GM23338 (cell line): Measurements from ENCODE around the gene SMPDL3B. TPM values are rescaled to one million over a fixed set of nuclear protein-coding genes. Genes with fewer than 3 reads are reported as not detected.

ENCODE experiments used
- ATAC-seq: fragments of 200-7000 bp; cut with Tn5 transposase; 3 replicates; pipeline ENCODE4 v1.9.1; 2020
- DNase-seq: peaks from one replicate; pipeline ENCODE4 v3.0.0-alpha.2; 2015; ENCODE audit warnings: low spot score
- H2AFZ ChIP-seq: fragments of 200-600 bp; sonication (generic); 2 replicates; pipeline ENCODE4 v1.8.0; 2016; ENCODE audit warnings: antibody characterized with exemption, mild to moderate bottlenecking, moderate library complexity
- H3F3A ChIP-seq: fragments of 200-600 bp; sonication (generic); replicated peaks from 2 replicates; pipeline ENCODE4 v1.8.0; 2017; ENCODE audit warnings: antibody characterized with exemption, mixed run types, low read depth
- H3K27ac ChIP-seq: fragments of 200-600 bp; sonication (generic); 2 replicates; pipeline ENCODE4 v1.6.1; 2016; ENCODE audit warnings: low read depth
- H3K27me3 ChIP-seq: fragments of 200-600 bp; sonication (generic); 2 replicates; pipeline ENCODE4 v1.8.0; 2016; ENCODE audit warnings: mild to moderate bottlenecking, mixed run types, moderate library complexity; ENCODE audit not compliant: insufficient read depth
- H3K36me3 ChIP-seq: fragments of 200-600 bp; sonication (generic); 2 replicates; pipeline ENCODE4 v1.8.0; 2016; ENCODE audit warnings: mild to moderate bottlenecking; ENCODE audit not compliant: insufficient read depth
- H3K4me1 ChIP-seq: fragments of 200-600 bp; sonication (generic); 2 replicates; pipeline ENCODE4 v1.8.0; 2016; ENCODE audit warnings: mild to moderate bottlenecking, moderate library complexity; ENCODE audit not compliant: insufficient read depth
- H3K4me2 ChIP-seq: fragments of 200-600 bp; sonication (generic); 2 replicates; pipeline ENCODE4 v1.7.1; 2017; ENCODE audit warnings: mixed run types
- H3K4me3 ChIP-seq: fragments of 200-600 bp; sonication (generic); 2 replicates; pipeline ENCODE4 v1.6.1; 2016; ENCODE audit warnings: mixed run types
- H3K79me2 ChIP-seq: fragments of 200-600 bp; sonication (generic); replicated peaks from 2 replicates; pipeline ENCODE4 v1.8.0; 2017; ENCODE audit warnings: mild to moderate bottlenecking; ENCODE audit not compliant: insufficient read depth
- H3K9me2 ChIP-seq: fragments of 200-600 bp; sonication (generic); 2 replicates; pipeline ENCODE4 v1.8.0; 2017; ENCODE audit not compliant: insufficient read depth
- H4K20me1 ChIP-seq: fragments of 200-600 bp; sonication (generic); replicated peaks from 2 replicates; pipeline ENCODE4 v1.8.0; 2017; ENCODE audit warnings: mild to moderate bottlenecking; ENCODE audit not compliant: insufficient read depth
- H3K27ac Mint-ChIP-seq: 2 replicates; pipeline ENCODE4 v1.8.0; 2020; ENCODE audit warnings: inconsistent platforms, mild to moderate bottlenecking, moderate library complexity, mixed read lengths
- H3K27me3 Mint-ChIP-seq: 3 replicates; pipeline ENCODE4 v1.8.0; 2022; ENCODE audit warnings: low read depth, mild to moderate bottlenecking, moderate library complexity, mixed read lengths, inconsistent platforms; ENCODE audit not compliant: insufficient read depth, poor library complexity
- H3K36me3 Mint-ChIP-seq: 3 replicates; pipeline ENCODE4 v1.8.0; 2021; ENCODE audit warnings: low read depth, mild to moderate bottlenecking, inconsistent platforms, moderate library complexity, mixed read lengths
- H3K4me1 Mint-ChIP-seq: 3 replicates; pipeline ENCODE4 v1.8.0; 2020; ENCODE audit warnings: mild to moderate bottlenecking, inconsistent platforms, mixed read lengths
- H3K4me3 Mint-ChIP-seq: 3 replicates; pipeline ENCODE4 v1.8.0; 2021; ENCODE audit warnings: moderate library complexity, mild to moderate bottlenecking, inconsistent platforms, mixed read lengths
- H3K9me3 Mint-ChIP-seq: 3 replicates; pipeline ENCODE4 v1.8.0; 2020; ENCODE audit warnings: moderate library complexity, mild to moderate bottlenecking, inconsistent platforms, mixed read lengths
- ETS1 ChIP-seq: IDR thresholded peaks from 2 replicates; pipeline ENCODE4 v1.6.1; 2016; ENCODE audit warnings: antibody characterized with exemption
- EZH2 ChIP-seq: fragments of 200-600 bp; sonication (generic); IDR thresholded peaks from one replicate; pipeline ENCODE4 v1.8.0; 2017; ENCODE audit warnings: antibody characterized with exemption, mild to moderate bottlenecking, low read depth; ENCODE audit not compliant: unreplicated experiment
- JUNB ChIP-seq: IDR thresholded peaks from one replicate; pipeline ENCODE4 v1.6.1; 2016; ENCODE audit warnings: antibody characterized with exemption; ENCODE audit not compliant: unreplicated experiment
- NANOG ChIP-seq: IDR thresholded peaks from 2 replicates; pipeline ENCODE4 v1.6.1; 2016; ENCODE audit warnings: antibody characterized with exemption, borderline replicate concordance
- POLR2AphosphoS5 ChIP-seq: IDR thresholded peaks from 2 replicates; pipeline ENCODE4 v1.6.1; 2016; ENCODE audit warnings: antibody characterized with exemption, low read depth
- ZNF114 ChIP-seq: fragments of 250-450 bp; sonication (Bioruptor Pico); IDR thresholded peaks from 2 replicates; pipeline ENCODE4 v1.5.0; 2020; ENCODE audit warnings: mild to moderate bottlenecking, moderate library complexity
- ZNF331 ChIP-seq: fragments of 250-450 bp; sonication (Bioruptor Pico); IDR thresholded peaks from 2 replicates; pipeline ENCODE4 v1.5.0; 2020; ENCODE audit warnings: low read depth, mild to moderate bottlenecking, moderate library complexity
- polyA plus RNA-seq: library from polyadenylated mRNA; unstranded; fragments of >200 nt; fragmentation: Nextera tagmentation; extraction: Ambion mirVana; gene quantifications from 2 replicates; pipeline ENCODE4 v1.2.1, GENCODE V29; 2016
- total RNA-seq: library from RNA; depleted of rRNA; stranded (reverse); fragments of >200 nt; shearing (Covaris generic); gene quantifications from 2 replicates; pipeline ENCODE4 v1.2.3, GENCODE V29; 2014
- TF ChIP-seq, protein P1 (sequence below): IDR thresholded peaks from one replicate; pipeline ENCODE4 v1.6.1; 2018; ENCODE audit warnings: antibody characterized with exemption; ENCODE audit not compliant: unreplicated experiment
- TF ChIP-seq, protein P2 (sequence below), 2 experiments: fragments of 200-600 bp in 1 of 2; sonication (generic) in 1 of 2; conservative IDR thresholded peaks; 2 replicates each; pipeline versions ENCODE4 v1.5.1 to v1.6.1; 2016 to 2017; ENCODE audit warnings: antibody characterized with exemption in 2 of 2, low read depth in 2 of 2, mild to moderate bottlenecking in 2 of 2, moderate library complexity in 1 of 2
- TF ChIP-seq, protein P3 (sequence below): fragments of 250-450 bp; sonication (Bioruptor Pico); IDR thresholded peaks from 2 replicates; pipeline ENCODE4 v1.5.0; 2020; ENCODE audit warnings: mild to moderate bottlenecking, moderate library complexity

Gene SMPDL3B
- total and polyA plus RNA-seq, 2 experiments from 2014 or later: 39.5 to 83.1 TPM

DNA sequence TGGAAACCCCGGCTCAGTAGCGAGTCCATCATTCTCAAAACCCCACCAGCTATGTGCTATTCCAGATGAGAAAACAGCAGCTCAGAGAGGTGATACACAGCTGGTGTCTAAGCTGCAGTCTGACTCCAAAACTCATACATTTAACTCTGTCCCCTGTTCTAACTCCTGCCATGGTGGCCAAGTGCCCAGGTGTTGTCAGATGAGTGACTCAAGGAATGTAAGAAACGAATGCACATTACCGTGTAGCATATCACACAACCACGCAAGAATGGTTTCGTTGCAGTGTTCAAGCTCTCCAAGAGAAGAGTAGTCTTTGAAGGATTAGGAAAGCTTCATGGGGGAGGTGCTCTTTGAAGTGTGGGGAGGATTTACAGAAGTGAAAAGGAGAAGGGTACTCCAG lies 20.3 kb downstream of the SMPDL3B start (continued):
- TF ChIP-seq ETS1 (no peak), ZNF114 (CRISPR knock-in tag) (no peak), JUNB (no peak), EZH2 (no peak), ZNF331 (CRISPR knock-in tag) (no peak), NANOG (no peak)
- TF ChIP-seq, protein P1, sequence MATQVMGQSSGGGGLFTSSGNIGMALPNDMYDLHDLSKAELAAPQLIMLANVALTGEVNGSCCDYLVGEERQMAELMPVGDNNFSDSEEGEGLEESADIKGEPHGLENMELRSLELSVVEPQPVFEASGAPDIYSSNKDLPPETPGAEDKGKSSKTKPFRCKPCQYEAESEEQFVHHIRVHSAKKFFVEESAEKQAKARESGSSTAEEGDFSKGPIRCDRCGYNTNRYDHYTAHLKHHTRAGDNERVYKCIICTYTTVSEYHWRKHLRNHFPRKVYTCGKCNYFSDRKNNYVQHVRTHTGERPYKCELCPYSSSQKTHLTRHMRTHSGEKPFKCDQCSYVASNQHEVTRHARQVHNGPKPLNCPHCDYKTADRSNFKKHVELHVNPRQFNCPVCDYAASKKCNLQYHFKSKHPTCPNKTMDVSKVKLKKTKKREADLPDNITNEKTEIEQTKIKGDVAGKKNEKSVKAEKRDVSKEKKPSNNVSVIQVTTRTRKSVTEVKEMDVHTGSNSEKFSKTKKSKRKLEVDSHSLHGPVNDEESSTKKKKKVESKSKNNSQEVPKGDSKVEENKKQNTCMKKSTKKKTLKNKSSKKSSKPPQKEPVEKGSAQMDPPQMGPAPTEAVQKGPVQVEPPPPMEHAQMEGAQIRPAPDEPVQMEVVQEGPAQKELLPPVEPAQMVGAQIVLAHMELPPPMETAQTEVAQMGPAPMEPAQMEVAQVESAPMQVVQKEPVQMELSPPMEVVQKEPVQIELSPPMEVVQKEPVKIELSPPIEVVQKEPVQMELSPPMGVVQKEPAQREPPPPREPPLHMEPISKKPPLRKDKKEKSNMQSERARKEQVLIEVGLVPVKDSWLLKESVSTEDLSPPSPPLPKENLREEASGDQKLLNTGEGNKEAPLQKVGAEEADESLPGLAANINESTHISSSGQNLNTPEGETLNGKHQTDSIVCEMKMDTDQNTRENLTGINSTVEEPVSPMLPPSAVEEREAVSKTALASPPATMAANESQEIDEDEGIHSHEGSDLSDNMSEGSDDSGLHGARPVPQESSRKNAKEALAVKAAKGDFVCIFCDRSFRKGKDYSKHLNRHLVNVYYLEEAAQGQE: no peak
- TF ChIP-seq, protein P2, sequence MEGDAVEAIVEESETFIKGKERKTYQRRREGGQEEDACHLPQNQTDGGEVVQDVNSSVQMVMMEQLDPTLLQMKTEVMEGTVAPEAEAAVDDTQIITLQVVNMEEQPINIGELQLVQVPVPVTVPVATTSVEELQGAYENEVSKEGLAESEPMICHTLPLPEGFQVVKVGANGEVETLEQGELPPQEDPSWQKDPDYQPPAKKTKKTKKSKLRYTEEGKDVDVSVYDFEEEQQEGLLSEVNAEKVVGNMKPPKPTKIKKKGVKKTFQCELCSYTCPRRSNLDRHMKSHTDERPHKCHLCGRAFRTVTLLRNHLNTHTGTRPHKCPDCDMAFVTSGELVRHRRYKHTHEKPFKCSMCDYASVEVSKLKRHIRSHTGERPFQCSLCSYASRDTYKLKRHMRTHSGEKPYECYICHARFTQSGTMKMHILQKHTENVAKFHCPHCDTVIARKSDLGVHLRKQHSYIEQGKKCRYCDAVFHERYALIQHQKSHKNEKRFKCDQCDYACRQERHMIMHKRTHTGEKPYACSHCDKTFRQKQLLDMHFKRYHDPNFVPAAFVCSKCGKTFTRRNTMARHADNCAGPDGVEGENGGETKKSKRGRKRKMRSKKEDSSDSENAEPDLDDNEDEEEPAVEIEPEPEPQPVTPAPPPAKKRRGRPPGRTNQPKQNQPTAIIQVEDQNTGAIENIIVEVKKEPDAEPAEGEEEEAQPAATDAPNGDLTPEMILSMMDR (conservative IDR thresholded peaks at IDR 0.05; ENCODE audit: low read depth in 2 of 2): no peak

GRCh38 chr1:27956761-27957160 lies 22.0 kb downstream of the SMPDL3B start:
- DNase-seq: no peak
- peaks cover 12% of the 10 kb centered on the region for H3K4me1 Mint-ChIP-seq
- Histone ChIP-seq H2AFZ (no peak overlapping the region), H3K4me1 (peaks cover 17% of the 10 kb centered on the region; the same call in 1 of the 2 replicates), H3K27ac (no peak overlapping the region), H3K4me3 (no peak overlapping the region), H3K79me2 (peaks cover 6% of the 10 kb centered on the region; the same call in 1 of the 2 replicates), H4K20me1 (no peaks in the 10 kb centered on the region; the same call in 1 of the 2 replicates), H3K4me2 (no peak overlapping the region), H3K36me3 (peaks cover 16% of the 10 kb centered on the region), H3K9me2 (no peaks in the 10 kb centered on the region), H3F3A (peaks cover 13% of the 10 kb centered on the region), H3K27me3 (no peaks in the 10 kb centered on the region)
- no peak for ATAC-seq
- H3K9me3 Mint-ChIP-seq: no peaks in the 10 kb centered on the region
- peaks cover 49% of the 10 kb centered on the region for H3K36me3 Mint-ChIP-seq
- H3K27ac Mint-ChIP-seq: no peak overlapping the region; the same call in 1 of the 2 replicates
- H3K4me3 Mint-ChIP-seq: no peak overlapping the region
- H3K27me3 Mint-ChIP-seq: peaks cover 11% of the 10 kb centered on the region
- TF ChIP-seq JUNB (no peak), POLR2AphosphoS5 (no peak), ZNF331 (CRISPR knock-in tag) (no peak)
- TF ChIP-seq, protein P3, sequence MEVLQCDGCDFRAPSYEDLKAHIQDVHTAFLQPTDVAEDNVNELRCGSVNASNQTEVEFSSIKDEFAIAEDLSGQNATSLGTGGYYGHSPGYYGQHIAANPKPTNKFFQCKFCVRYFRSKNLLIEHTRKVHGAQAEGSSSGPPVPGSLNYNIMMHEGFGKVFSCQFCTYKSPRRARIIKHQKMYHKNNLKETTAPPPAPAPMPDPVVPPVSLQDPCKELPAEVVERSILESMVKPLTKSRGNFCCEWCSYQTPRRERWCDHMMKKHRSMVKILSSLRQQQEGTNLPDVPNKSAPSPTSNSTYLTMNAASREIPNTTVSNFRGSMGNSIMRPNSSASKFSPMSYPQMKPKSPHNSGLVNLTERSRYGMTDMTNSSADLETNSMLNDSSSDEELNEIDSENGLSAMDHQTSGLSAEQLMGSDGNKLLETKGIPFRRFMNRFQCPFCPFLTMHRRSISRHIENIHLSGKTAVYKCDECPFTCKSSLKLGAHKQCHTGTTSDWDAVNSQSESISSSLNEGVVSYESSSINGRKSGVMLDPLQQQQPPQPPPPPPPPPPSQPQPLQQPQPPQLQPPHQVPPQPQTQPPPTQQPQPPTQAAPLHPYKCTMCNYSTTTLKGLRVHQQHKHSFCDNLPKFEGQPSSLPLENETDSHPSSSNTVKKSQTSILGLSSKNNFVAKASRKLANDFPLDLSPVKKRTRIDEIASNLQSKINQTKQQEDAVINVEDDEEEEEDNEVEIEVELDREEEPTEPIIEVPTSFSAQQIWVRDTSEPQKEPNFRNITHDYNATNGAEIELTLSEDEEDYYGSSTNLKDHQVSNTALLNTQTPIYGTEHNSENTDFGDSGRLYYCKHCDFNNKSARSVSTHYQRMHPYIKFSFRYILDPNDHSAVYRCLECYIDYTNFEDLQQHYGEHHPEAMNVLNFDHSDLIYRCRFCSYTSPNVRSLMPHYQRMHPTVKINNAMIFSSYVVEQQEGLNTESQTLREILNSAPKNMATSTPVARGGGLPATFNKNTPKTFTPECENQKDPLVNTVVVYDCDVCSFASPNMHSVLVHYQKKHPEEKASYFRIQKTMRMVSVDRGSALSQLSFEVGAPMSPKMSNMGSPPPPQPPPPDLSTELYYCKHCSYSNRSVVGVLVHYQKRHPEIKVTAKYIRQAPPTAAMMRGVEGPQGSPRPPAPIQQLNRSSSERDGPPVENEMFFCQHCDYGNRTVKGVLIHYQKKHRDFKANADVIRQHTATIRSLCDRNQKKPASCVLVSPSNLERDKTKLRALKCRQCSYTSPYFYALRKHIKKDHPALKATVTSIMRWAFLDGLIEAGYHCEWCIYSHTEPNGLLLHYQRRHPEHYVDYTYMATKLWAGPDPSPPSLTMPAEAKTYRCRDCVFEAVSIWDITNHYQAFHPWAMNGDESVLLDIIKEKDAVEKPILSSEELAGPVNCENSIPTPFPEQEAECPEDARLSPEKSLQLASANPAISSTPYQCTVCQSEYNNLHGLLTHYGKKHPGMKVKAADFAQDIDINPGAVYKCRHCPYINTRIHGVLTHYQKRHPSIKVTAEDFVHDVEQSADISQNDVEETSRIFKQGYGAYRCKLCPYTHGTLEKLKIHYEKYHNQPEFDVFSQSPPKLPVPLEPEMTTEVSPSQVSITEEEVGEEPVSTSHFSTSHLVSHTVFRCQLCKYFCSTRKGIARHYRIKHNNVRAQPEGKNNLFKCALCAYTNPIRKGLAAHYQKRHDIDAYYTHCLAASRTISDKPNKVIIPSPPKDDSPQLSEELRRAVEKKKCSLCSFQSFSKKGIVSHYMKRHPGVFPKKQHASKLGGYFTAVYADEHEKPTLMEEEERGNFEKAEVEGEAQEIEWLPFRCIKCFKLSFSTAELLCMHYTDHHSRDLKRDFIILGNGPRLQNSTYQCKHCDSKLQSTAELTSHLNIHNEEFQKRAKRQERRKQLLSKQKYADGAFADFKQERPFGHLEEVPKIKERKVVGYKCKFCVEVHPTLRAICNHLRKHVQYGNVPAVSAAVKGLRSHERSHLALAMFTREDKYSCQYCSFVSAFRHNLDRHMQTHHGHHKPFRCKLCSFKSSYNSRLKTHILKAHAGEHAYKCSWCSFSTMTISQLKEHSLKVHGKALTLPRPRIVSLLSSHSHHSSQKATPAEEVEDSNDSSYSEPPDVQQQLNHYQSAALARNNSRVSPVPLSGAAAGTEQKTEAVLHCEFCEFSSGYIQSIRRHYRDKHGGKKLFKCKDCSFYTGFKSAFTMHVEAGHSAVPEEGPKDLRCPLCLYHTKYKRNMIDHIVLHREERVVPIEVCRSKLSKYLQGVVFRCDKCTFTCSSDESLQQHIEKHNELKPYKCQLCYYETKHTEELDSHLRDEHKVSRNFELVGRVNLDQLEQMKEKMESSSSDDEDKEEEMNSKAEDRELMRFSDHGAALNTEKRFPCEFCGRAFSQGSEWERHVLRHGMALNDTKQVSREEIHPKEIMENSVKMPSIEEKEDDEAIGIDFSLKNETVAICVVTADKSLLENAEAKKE (CRISPR knock-in tag): no peak
- TF ChIP-seq, protein P2 (conservative IDR thresholded peaks at IDR 0.05; ENCODE audit: low read depth in 2 of 2): no peak
